ENCODE results near the gene TDRD10. TPM values are rescaled to one million over a fixed set of nuclear protein-coding genes. Genes with fewer than 3 reads are reported as not detected.
A peak's percentile ranks its signal among the peaks of the same experiment; 100 is the strongest.

The TDRD10 gene
- total RNA-seq, 4 donors from 2014 or later = 0.57 to 1.5 (median 0.83) TPM; not detected in 1

GRCh38 chr1:154559466-154560044 lies 57.5 kb downstream of the TDRD10 start:
- no peak overlapping the region for H3K4me3 ChIP-seq (ENCODE audit: low read depth, poor library complexity, severe bottlenecking)
- 8 to 10% methylated on average over 13 of the region's 13 CpGs for WGBS, 2 donors
- no peak for TF ChIP-seq POLR2A (IDR thresholded peaks at IDR 0.05)
- TF ChIP-seq, protein P1, sequence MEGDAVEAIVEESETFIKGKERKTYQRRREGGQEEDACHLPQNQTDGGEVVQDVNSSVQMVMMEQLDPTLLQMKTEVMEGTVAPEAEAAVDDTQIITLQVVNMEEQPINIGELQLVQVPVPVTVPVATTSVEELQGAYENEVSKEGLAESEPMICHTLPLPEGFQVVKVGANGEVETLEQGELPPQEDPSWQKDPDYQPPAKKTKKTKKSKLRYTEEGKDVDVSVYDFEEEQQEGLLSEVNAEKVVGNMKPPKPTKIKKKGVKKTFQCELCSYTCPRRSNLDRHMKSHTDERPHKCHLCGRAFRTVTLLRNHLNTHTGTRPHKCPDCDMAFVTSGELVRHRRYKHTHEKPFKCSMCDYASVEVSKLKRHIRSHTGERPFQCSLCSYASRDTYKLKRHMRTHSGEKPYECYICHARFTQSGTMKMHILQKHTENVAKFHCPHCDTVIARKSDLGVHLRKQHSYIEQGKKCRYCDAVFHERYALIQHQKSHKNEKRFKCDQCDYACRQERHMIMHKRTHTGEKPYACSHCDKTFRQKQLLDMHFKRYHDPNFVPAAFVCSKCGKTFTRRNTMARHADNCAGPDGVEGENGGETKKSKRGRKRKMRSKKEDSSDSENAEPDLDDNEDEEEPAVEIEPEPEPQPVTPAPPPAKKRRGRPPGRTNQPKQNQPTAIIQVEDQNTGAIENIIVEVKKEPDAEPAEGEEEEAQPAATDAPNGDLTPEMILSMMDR (IDR thresholded peaks at IDR 0.05) = peak in 1 of 3 donors; percentile 64
- intact Hi-C loops (cut with DNase I; ENCODE audit: low total_unique reads) = loop anchor here (10.0 kb wide), 1 partner anchor 315 kb away; the partner anchor contains the start of gene KCNN3
- DNase-seq (ENCODE audit: low spot score in 2 of 2) = peak; percentile 85 to 96

DNA sequence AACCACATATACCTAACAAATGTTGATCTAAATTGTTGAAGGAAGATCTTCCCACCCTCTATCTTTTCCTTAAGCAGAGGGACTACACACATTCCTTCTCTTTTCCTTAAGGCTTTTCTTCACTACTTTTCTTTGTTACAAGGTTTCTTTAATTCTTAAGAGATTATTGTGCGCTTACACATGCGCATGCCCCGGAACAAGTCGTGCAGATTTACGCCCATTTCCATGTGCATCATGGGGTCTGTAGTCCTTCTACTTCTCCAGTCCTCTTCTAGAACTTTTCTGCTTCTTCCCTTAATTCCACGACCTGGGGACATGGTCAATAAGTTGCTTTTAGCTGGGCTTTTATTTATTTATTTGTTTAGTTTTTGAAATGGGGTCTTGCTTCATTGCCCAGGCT lies 63.9 kb downstream of the TDRD10 start:
- intact Hi-C loops (cut with DNase I; ENCODE audit: low total_unique reads) = loop anchor here (5.0 to 10.0 kb wide), 2 partner anchors 309 to 656 kb away; partner anchors contain the start of gene KCNN3
- no peak overlapping the region for H3K4me3 ChIP-seq (ENCODE audit: low read depth, poor library complexity, severe bottlenecking)
- DNase-seq (ENCODE audit: low spot score in 2 of 2) = no peak
- no peak for TF ChIP-seq POLR2A (IDR thresholded peaks at IDR 0.05)
- TF ChIP-seq, protein P1 (IDR thresholded peaks at IDR 0.05) = no peak
- 87 to 89% methylated on average over 6 of the region's 6 CpGs for WGBS, 2 donors

DNA sequence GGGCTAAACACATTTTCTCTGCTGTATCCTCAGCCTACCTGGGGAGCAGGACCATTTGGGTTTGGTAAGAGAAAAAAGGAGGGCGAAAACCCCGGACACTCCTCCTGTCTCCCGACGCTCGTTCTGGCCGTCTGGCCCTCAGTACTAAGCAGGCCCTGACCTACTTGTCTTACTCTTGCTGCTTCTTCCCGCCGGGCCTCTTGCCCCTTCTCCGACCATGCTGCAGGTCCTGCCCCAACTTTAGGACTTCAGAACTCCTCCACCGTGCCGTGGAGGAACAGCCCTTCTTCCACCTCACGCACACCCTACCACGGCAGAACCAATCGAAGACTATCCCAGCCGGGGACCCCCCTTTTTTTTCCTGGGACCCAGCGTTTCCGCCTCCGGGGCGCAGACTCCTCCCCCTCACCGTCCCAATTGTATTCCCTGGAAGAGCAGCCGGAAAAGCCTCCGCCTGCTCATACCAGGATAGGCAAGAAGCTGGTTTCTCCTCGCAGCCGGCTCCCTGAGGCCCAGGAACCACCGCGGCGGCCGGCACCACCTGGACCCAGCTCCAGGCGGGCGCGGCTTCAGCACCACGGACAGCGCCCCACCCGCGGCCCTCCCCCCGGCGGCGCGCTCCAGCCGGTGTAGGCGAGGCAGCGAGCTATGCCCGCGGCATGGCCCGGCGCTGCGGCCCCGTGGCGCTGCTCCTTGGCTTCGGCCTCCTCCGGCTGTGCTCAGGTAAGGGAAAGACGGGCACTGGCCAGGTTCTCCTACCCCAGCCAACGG lies 65.6 kb downstream of the TDRD10 start, which contains the start of gene CHRNB2:
Gene CHRNB2, plus strand, starts transcription at position 393 of the 771 bp plus-strand sequence. Its CDS starts 267 bp downstream, at position 660.
- 3 to 8% methylated on average over 23 to 33 of the region's 53 CpGs for WGBS, 2 donors
- no peak within 1 kb of the TSS for H3K4me3 ChIP-seq (ENCODE audit: low read depth, poor library complexity, severe bottlenecking)
- intact Hi-C loops (cut with DNase I; ENCODE audit: low total_unique reads) = loop anchor here (5.0 to 10.0 kb wide), 2 partner anchors 307 to 655 kb away; partner anchors contain the start of gene KCNN3
- peak in 1 of 2 donors; percentile 89 for DNase-seq (ENCODE audit: low spot score in 2 of 2)
- TF ChIP-seq, protein P1 (IDR thresholded peaks at IDR 0.05) = no peak
- TF ChIP-seq POLR2A (IDR thresholded peaks at IDR 0.05) = no peak

GRCh38 chr1:154568157-154568815 lies 66.3 kb downstream of the TDRD10 start:
- 31 to 33% methylated on average over 15 to 17 of the region's 17 CpGs for WGBS, 2 donors
- TF ChIP-seq, protein P1 (IDR thresholded peaks at IDR 0.05) = no peak
- TF ChIP-seq POLR2A (IDR thresholded peaks at IDR 0.05) = no peak
- no peak overlapping the region for H3K4me3 ChIP-seq (ENCODE audit: low read depth, poor library complexity, severe bottlenecking)
- intact Hi-C loops (cut with DNase I; ENCODE audit: low total_unique reads) = loop anchor here (5.0 to 10.0 kb wide), 2 partner anchors 307 to 654 kb away; partner anchors contain the start of gene KCNN3
- DNase-seq (ENCODE audit: low spot score in 2 of 2) = no peak

- 95 to 96% methylated on average over 56 to 57 of the region's 59 CpGs for WGBS, 2 donors
- TF ChIP-seq POLR2A (IDR thresholded peaks at IDR 0.05) = no peak
- TF ChIP-seq, protein P1 (IDR thresholded peaks at IDR 0.05) = no peak
- H3K4me3 ChIP-seq (ENCODE audit: low read depth, poor library complexity, severe bottlenecking) = no peak overlapping the region
- intact Hi-C loops (cut with DNase I; ENCODE audit: low total_unique reads) = no loop called here
- DNase-seq (ENCODE audit: low spot score in 2 of 2) = no peak
Observed at GRCh38 chr1:154571244-154571963, 69.4 kb downstream of the TDRD10 start.

All from lower leg skin (tissue), 4 donors.